GM12891 (cell line): ENCODE measurements around the gene MRPL34.

Source experiments
- DNase-seq: peaks from one replicate; pipeline ENCODE4 v3.0.0; 2011; ENCODE audit warnings: low spot score; ENCODE audit not compliant: insufficient read length
- FAIRE-seq: peaks from 2 replicates; lab custom pipeline; 2011; peaks lifted over from hg19 to GRCh38; lab: Jason Lieb, UNC
- PAX5 ChIP-seq: IDR thresholded peaks from 2 replicates; pipeline ENCODE4 v1.6.1; 2011; ENCODE audit warnings: low read length, moderate library complexity, mild to moderate bottlenecking; ENCODE audit not compliant: insufficient read depth, severe bottlenecking
- POLR2A ChIP-seq: IDR thresholded peaks from 2 replicates; pipeline ENCODE4 v1.6.1; 2011; ENCODE audit warnings: low read depth, low read length, control low read depth
- POLR2AphosphoS5 ChIP-seq: IDR thresholded peaks from 2 replicates; pipeline ENCODE4 v1.6.1; 2011; ENCODE audit warnings: low read depth, low read length, control low read depth
- POU2F2 ChIP-seq: IDR thresholded peaks from 2 replicates; pipeline ENCODE4 v1.6.1; 2011; ENCODE audit warnings: low read depth, mild to moderate bottlenecking, control low read depth, low read length, moderate library complexity
- SPI1 ChIP-seq: IDR thresholded peaks from 2 replicates; pipeline ENCODE4 v1.6.1; 2011; ENCODE audit warnings: low read depth, low read length, control low read depth
- TAF1 ChIP-seq: IDR thresholded peaks from 2 replicates; pipeline ENCODE4 v1.6.1; 2011; ENCODE audit warnings: low read depth, low read length, control low read depth

Gene MRPL34

GRCh38 chr19:17296976-17297375, 8.7 kb upstream of the MRPL34 start:
- TF ChIP-seq TAF1, result no peak
- TF ChIP-seq POU2F2, result no peak
- no peak for TF ChIP-seq POLR2AphosphoS5
- no peak for TF ChIP-seq PAX5
- no peak for TF ChIP-seq SPI1
- no peak for TF ChIP-seq POLR2A
- no peak for DNase-seq
- FAIRE-seq, result no peak

- no peak for FAIRE-seq
- no peak for TF ChIP-seq POU2F2
- no peak for TF ChIP-seq TAF1
- no peak for TF ChIP-seq PAX5
- TF ChIP-seq SPI1, result no peak
- no peak for TF ChIP-seq POLR2A
- no peak for TF ChIP-seq POLR2AphosphoS5
- DNase-seq, result no peak
These were observed 4.6 kb upstream of the MRPL34 start for GRCh38 chr19:17300992-17301619.

GRCh38 chr19:17302391-17303166, 3.1 kb upstream of the MRPL34 start:
- DNase-seq (no peak), FAIRE-seq (peak; percentile 20)
- TF ChIP-seq TAF1 (no peak), POU2F2 (no peak; the same call in 1 of the 2 replicates), POLR2AphosphoS5 (no peak), POLR2A (no peak), PAX5 (no peak), SPI1 (no peak)

- DNase-seq, result peak; percentile 91
- FAIRE-seq, result peak; percentile 98
- TF ChIP-seq POLR2A, result 0 out of 2 replicates have a peak, but pooled peaks have one; percentile 31
- no peak for TF ChIP-seq POLR2AphosphoS5
- TF ChIP-seq TAF1, result no peak
- peak; percentile 51 for TF ChIP-seq SPI1
- no peak for TF ChIP-seq PAX5
- no peak for TF ChIP-seq POU2F2
These were observed 2.3 kb upstream of the MRPL34 start, which contains the start of gene ABHD8 for GRCh38 chr19:17303167-17303939. Gene ABHD8 (minus strand): TSS chr19:17303425. CDS start chr19:17301616, 1,809 bp downstream.

GRCh38 chr19:17303940-17304267, 1.8 kb upstream of the MRPL34 start:
- DNase-seq (no peak), FAIRE-seq (no peak)
- no peak for TF ChIP-seq POLR2AphosphoS5
- TF ChIP-seq PAX5, result no peak
- TF ChIP-seq SPI1, result no peak
- TF ChIP-seq POU2F2, result no peak
- no peak for TF ChIP-seq TAF1
- no peak for TF ChIP-seq POLR2A

GRCh38 chr19:17304386-17305215, 1.1 kb upstream of the MRPL34 start:
- TF ChIP-seq POU2F2 (no peak), POLR2AphosphoS5 (no peak), POLR2A (no peak), SPI1 (no peak), TAF1 (no peak), PAX5 (no peak)
- no peak for FAIRE-seq

GRCh38 chr19:17305216-17305516, 506 bp upstream of the MRPL34 start:
- TF ChIP-seq POU2F2, result no peak
- TF ChIP-seq TAF1, result no peak
- TF ChIP-seq PAX5, result no peak
- TF ChIP-seq POLR2AphosphoS5, result no peak
- no peak for TF ChIP-seq SPI1
- no peak for TF ChIP-seq POLR2A
- no peak for DNase-seq
- no peak for FAIRE-seq

More at GRCh38 chr19:17304386-17305215, 1.1 kb upstream of the MRPL34 start:
- DNase-seq, result no peak

- no peak for TF ChIP-seq POU2F2
- no peak for TF ChIP-seq SPI1
- TF ChIP-seq PAX5, result no peak
- TF ChIP-seq POLR2A, result no peak
- TF ChIP-seq TAF1, result no peak
- TF ChIP-seq POLR2AphosphoS5, result no peak
- FAIRE-seq (no peak), DNase-seq (no peak)
These were observed 628 bp downstream of the MRPL34 start for GRCh38 chr19:17306285-17306714.

- FAIRE-seq (no peak), DNase-seq (no peak)
- no peak for TF ChIP-seq PAX5
- TF ChIP-seq POLR2A, result no peak
- TF ChIP-seq POU2F2, result no peak
These were observed 2.3 kb downstream of the MRPL34 start for GRCh38 chr19:17307876-17308377.
